ENCODE data around the gene OBSCN.

OBSCN gene

DNA sequence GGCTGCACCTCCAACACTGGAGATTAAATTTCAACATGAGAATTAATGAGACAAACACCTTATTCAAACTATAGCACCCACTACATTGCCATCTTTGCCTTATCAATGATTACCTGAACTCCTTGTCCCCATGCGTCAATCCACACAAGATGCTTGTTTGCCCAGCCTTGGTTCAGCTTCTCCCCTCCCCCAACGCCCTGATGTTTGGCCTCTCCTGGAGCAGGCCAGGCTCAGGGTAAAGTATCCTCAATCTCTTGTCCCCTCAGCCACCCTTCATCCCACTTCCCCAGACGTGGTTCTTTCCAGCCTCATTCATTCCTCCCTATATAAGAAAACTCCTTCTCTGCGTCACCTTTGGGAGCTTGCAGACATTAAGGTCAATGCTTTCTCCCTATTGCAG is 220.6 kb downstream of the OBSCN start:
- DNase-seq: no peak
